Spleen (tissue), 11 donors: ENCODE results near the gene TMEM109. TPM values are rescaled to one million over a fixed set of nuclear protein-coding genes. Genes with fewer than 3 reads are reported as not detected.

Source experiments
- DNase-seq: peaks from one replicate; pipeline ENCODE4 v3.0.0-alpha.2; 2020
- H3K27ac ChIP-seq, 8 donors: fragments of 200-600 bp; sonication (generic) in 7 of 8; 1 replicate in 4 of 8; 2 replicates in 4 of 8; pipeline versions ENCODE4 v1.5.0 to v1.8.0; 2016 to 2021; ENCODE audit warnings: inconsistent platforms in 4 of 8, mild to moderate bottlenecking in 4 of 8, moderate library complexity in 1 of 8
- H3K27me3 ChIP-seq, 7 donors: fragments of 200-600 bp; sonication (generic) in 6 of 7; replicated peaks in 1 of 7; 1 replicate in 4 of 7; 2 replicates in 3 of 7; pipeline versions ENCODE4 v1.5.0 to v1.8.0; 2016 to 2021; ENCODE audit warnings: inconsistent platforms in 3 of 7, mild to moderate bottlenecking in 1 of 7
- H3K36me3 ChIP-seq, 6 donors: fragments of 200-600 bp; sonication (generic) in 5 of 6; 1 replicate in 4 of 6; 2 replicates in 2 of 6; pipeline versions ENCODE4 v1.5.0 to v1.8.0; 2016 to 2021; ENCODE audit warnings: inconsistent platforms in 2 of 6
- H3K4me1 ChIP-seq, 6 donors: fragments of 200-600 bp; sonication (generic) in 5 of 6; 1 replicate in 3 of 6; 2 replicates in 3 of 6; pipeline versions ENCODE4 v1.5.0 to v1.8.0; 2016 to 2021; ENCODE audit warnings: inconsistent platforms in 3 of 6
- H3K4me3 ChIP-seq, 8 donors: fragments of 200-600 bp; sonication (generic) in 7 of 8; 1 replicate in 4 of 8; 2 replicates in 4 of 8; pipeline versions ENCODE4 v1.5.0 to v1.8.0; 2016 to 2021; ENCODE audit warnings: inconsistent platforms in 4 of 8, mild to moderate bottlenecking in 4 of 8, moderate library complexity in 2 of 8
- H3K9me3 ChIP-seq, 8 donors: fragments of 200-600 bp; sonication (generic) in 7 of 8; 1 replicate in 4 of 8; 2 replicates in 4 of 8; pipeline versions ENCODE4 v1.5.0 to v1.8.0; 2016 to 2021; ENCODE audit warnings: inconsistent platforms in 4 of 8
- POLR2A ChIP-seq, 3 donors: fragments of 450-650 bp; IDR thresholded peaks; one replicate each; pipeline ENCODE4 v1.5.1; 2017; ENCODE audit warnings: antibody characterized with exemption in 3 of 3, mild to moderate bottlenecking in 1 of 3
- POLR2AphosphoS5 ChIP-seq, 3 donors: sonication (generic); formaldehyde crosslinking; IDR thresholded peaks; one replicate each; pipeline ENCODE4 v1.5.1; 2017; ENCODE audit warnings: antibody characterized with exemption in 3 of 3
- WGBS, 5 donors: extraction: QIAGEN DNeasy Blood & Tissue Kit in 3 of 5; methylation state at CpG; one replicate each; pipeline versions ENCODE4 v1.1.5 to v1.1.7; 2013 to 2018; 5-methylcytosine and 5-hydroxymethylcytosine counted together
- intact Hi-C: fragments of 100-400 bp; cut with DNase I; formaldehyde crosslinking; loops from one replicate; pipeline ENCODE4 v1.15.0; 2023; ENCODE audit warnings: low total_unique reads
- polyA plus RNA-seq, 3 donors: library from polyadenylated mRNA; stranded (reverse); fragments of 200-250 nt; gene quantifications; one replicate each; pipeline ENCODE4 v1.2.1, GENCODE V29; 2013
- total RNA-seq, 7 donors: library from RNA; depleted of rRNA in 3 of 7; stranded (reverse); fragments of >200 nt in 3 of 7; fragmentation: NEBNext Ultra II Directional in 4 of 7; extraction: Animal tissue kit (Norgen Biotek cat#: 25700) in 4 of 7; gene quantifications; one replicate each; pipeline versions ENCODE4 v1.1.0 to v1.2.1, GENCODE V29; 2016 to 2021
- TF ChIP-seq, protein P1 (sequence below), 11 experiments: fragments of 200-600 bp in 7 of 11; fragments of 450-650 bp in 4 of 11; sonication (generic) in 4 of 11; IDR thresholded peaks in 8 of 11; conservative IDR thresholded peaks in 3 of 11; 1 replicate in 7 of 11; 2 replicates in 4 of 11; pipeline versions ENCODE4 v1.4.0 to v1.8.0; 2016 to 2021; ENCODE audit warnings: antibody characterized with exemption in 11 of 11, inconsistent platforms in 4 of 11, mild to moderate bottlenecking in 1 of 11
- donor health status: healthy with polysubstance abuse.
- donor health status: DM: no; HTN: no; CAD: no; lungs with moderate emphysema.
- donor health status: DM: no; HTN: no; CAD: no.
- donor health status: Bipolar disorder and iron deficiency.
- donor health status: healthy.
- donor health status: DM: no; HTN: no; CAD: no.
- donor health status: DM: yes; HTN: yes; CAD: no.

Gene TMEM109
- total and polyA plus RNA-seq, 10 donors: 53.6 to 125 (median 102) TPM

- WGBS, 5 donors: 82 to 98% (median 96%) methylated on average over 4 of the region's 4 CpGs
- no peaks in the 10 kb centered on the region for H3K9me3 ChIP-seq
- TF ChIP-seq POLR2AphosphoS5 (IDR thresholded peaks at IDR 0.05): no peak
- TF ChIP-seq, protein P1, sequence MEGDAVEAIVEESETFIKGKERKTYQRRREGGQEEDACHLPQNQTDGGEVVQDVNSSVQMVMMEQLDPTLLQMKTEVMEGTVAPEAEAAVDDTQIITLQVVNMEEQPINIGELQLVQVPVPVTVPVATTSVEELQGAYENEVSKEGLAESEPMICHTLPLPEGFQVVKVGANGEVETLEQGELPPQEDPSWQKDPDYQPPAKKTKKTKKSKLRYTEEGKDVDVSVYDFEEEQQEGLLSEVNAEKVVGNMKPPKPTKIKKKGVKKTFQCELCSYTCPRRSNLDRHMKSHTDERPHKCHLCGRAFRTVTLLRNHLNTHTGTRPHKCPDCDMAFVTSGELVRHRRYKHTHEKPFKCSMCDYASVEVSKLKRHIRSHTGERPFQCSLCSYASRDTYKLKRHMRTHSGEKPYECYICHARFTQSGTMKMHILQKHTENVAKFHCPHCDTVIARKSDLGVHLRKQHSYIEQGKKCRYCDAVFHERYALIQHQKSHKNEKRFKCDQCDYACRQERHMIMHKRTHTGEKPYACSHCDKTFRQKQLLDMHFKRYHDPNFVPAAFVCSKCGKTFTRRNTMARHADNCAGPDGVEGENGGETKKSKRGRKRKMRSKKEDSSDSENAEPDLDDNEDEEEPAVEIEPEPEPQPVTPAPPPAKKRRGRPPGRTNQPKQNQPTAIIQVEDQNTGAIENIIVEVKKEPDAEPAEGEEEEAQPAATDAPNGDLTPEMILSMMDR (IDR thresholded peaks at IDR 0.05 in 8 of 11, conservative IDR thresholded peaks at IDR 0.05 in 3 of 11): no peak
- TF ChIP-seq POLR2A (IDR thresholded peaks at IDR 0.05): no peak
- peak overlapping the region in 1 of 8 donors; percentile 2 for H3K4me3 ChIP-seq
- no peaks in the 10 kb centered on the region for H3K27me3 ChIP-seq
- intact Hi-C loops: no loop called here
- H3K36me3 ChIP-seq: peaks cover 3 to 100% (median 68%) of the 10 kb centered on the region in 6 donors
- peaks cover 0 to 69% (median 30%) of the 10 kb centered on the region in 6 donors for H3K4me1 ChIP-seq
- no peak for DNase-seq
- peak overlapping the region in 4 of 8 donors; percentile 35 to 69 (median 49) for H3K27ac ChIP-seq
Measured at GRCh38 chr11:60942219-60942618, 28.3 kb downstream of the TMEM109 start.

GRCh38 chr11:60942970-60943565 is 29.1 kb downstream of the TMEM109 start:
- peak overlapping the region in 5 of 8 donors; percentile 11 to 69 (median 45) for H3K27ac ChIP-seq
- peaks cover 3 to 100% (median 61%) of the 10 kb centered on the region in 6 donors for H3K36me3 ChIP-seq
- DNase-seq: no peak
- no peak overlapping the region for H3K4me3 ChIP-seq
- H3K9me3 ChIP-seq: no peaks in the 10 kb centered on the region
- TF ChIP-seq POLR2AphosphoS5 (IDR thresholded peaks at IDR 0.05) (peak in 2 of 3 donors; percentile 15 to 17), POLR2A (IDR thresholded peaks at IDR 0.05) (no peak)
- TF ChIP-seq, protein P1 (IDR thresholded peaks at IDR 0.05 in 8 of 11, conservative IDR thresholded peaks at IDR 0.05 in 3 of 11): no peak
- no peaks in the 10 kb centered on the region for H3K27me3 ChIP-seq
- intact Hi-C loops: no loop called here
- H3K4me1 ChIP-seq: peaks cover 0 to 74% (median 34%) of the 10 kb centered on the region in 6 donors
- 62 to 72% (median 66%) methylated on average over 9 of the region's 9 CpGs for WGBS, 5 donors

- WGBS, 5 donors: 71 to 79% (median 76%) methylated on average over 11 of the region's 11 CpGs
- Histone ChIP-seq H3K27ac (peak overlapping the region in 2 of 8 donors; percentile 2 to 5), H3K27me3 (no peaks in the 10 kb centered on the region), H3K4me1 (peaks cover 3 to 89% (median 49%) of the 10 kb centered on the region in 6 donors), H3K9me3 (no peaks in the 10 kb centered on the region), H3K36me3 (peaks cover 3 to 93% (median 45%) of the 10 kb centered on the region in 6 donors), H3K4me3 (no peak overlapping the region)
- no peak for TF ChIP-seq POLR2AphosphoS5 (IDR thresholded peaks at IDR 0.05)
- TF ChIP-seq, protein P1 (IDR thresholded peaks at IDR 0.05 in 8 of 11, conservative IDR thresholded peaks at IDR 0.05 in 3 of 11): peak in 5 of 11 experiments; percentile 22 to 41 (median 31)
- no peak for TF ChIP-seq POLR2A (IDR thresholded peaks at IDR 0.05)
- no peak for DNase-seq
- intact Hi-C loops: no loop called here
Measured at GRCh38 chr11:60944490-60945294, 30.7 kb downstream of the TMEM109 start.

GRCh38 chr11:60945295-60945667 is 31.3 kb downstream of the TMEM109 start:
- intact Hi-C loops: no loop called here
- TF ChIP-seq POLR2A (IDR thresholded peaks at IDR 0.05): no peak
- TF ChIP-seq, protein P1 (IDR thresholded peaks at IDR 0.05 in 8 of 11, conservative IDR thresholded peaks at IDR 0.05 in 3 of 11): no peak
- Histone ChIP-seq H3K4me3 (no peak overlapping the region), H3K36me3 (peaks cover 3 to 87% (median 41%) of the 10 kb centered on the region in 6 donors), H3K27me3 (no peaks in the 10 kb centered on the region), H3K4me1 (peaks cover 7 to 89% (median 55%) of the 10 kb centered on the region in 6 donors), H3K9me3 (no peaks in the 10 kb centered on the region), H3K27ac (peak overlapping the region in 2 of 8 donors; percentile 2 to 5)
- no peak for DNase-seq
- 92 to 100% (median 94%) methylated on average over 5 of the region's 5 CpGs for WGBS, 5 donors
